Subcutaneous abdominal adipose tissue (tissue), 5 donors: ENCODE data around the gene CCL25.
"Not testable (repeated sequence)": the region's sequence is repeated elsewhere in the genome, so short reads cannot be mapped to it uniquely, and the experiment has no call there.

ENCODE experiments used
- H3K27ac ChIP-seq: one replicate; pipeline ENCODE4 v1.7.0; 2013; ENCODE audit warnings: low read depth, mild to moderate bottlenecking, inconsistent platforms, low read length, moderate library complexity
- H3K27me3 ChIP-seq, 5 donors: one replicate each; pipeline ENCODE4 v1.7.0; 2013; ENCODE audit warnings: low read length in 5 of 5, inconsistent platforms in 1 of 5; ENCODE audit not compliant: control insufficient read depth in 5 of 5, insufficient read depth in 4 of 5
- H3K36me3 ChIP-seq, 5 donors: one replicate each; pipeline ENCODE4 v1.7.0; 2013; ENCODE audit warnings: low read length in 5 of 5; ENCODE audit not compliant: control insufficient read depth in 5 of 5, insufficient read depth in 5 of 5
- H3K4me1 ChIP-seq, 5 donors: one replicate each; pipeline ENCODE4 v1.7.0; 2013; ENCODE audit warnings: low read length in 5 of 5, mild to moderate bottlenecking in 3 of 5, moderate library complexity in 1 of 5; ENCODE audit not compliant: control insufficient read depth in 5 of 5, insufficient read depth in 5 of 5
- H3K4me3 ChIP-seq, 5 donors: one replicate each; pipeline ENCODE4 v1.7.0; 2013; ENCODE audit warnings: low read length in 5 of 5, low read depth in 1 of 5
- H3K9ac ChIP-seq, 5 donors: one replicate each; pipeline ENCODE4 v1.7.0; 2013; ENCODE audit warnings: low read length in 5 of 5, mild to moderate bottlenecking in 4 of 5, moderate library complexity in 3 of 5
- H3K9me3 ChIP-seq, 5 donors: one replicate each; pipeline ENCODE4 v1.7.0; 2013; ENCODE audit warnings: low read length in 5 of 5; ENCODE audit not compliant: control insufficient read depth in 5 of 5
- donor health status: healthy.
- donor health status: healthy.
- donor health status: healthy.
- donor health status: healthy.
- donor health status: healthy.

Gene CCL25

DNA sequence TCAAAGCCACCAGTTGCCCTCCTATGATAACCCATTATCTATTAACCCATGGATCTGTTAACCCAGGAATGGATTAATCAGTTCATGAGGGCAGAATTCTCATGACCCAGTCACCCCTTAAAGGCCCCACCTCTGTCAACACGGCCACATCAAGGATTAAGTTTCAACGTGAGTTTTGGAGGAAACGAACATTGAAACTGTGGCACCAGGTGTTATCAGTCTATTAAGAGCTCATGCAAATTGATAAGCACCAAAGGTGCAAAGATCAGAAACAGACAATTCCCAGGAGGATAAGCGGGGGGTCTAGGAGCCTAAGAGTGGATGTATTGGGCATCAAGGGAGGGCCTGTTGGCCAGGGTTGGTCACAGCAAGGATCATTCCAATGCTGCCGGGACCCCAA lies 27.2 kb upstream of the CCL25 start:
- H3K9ac ChIP-seq = no peak overlapping the region
- H3K27ac ChIP-seq = no peak overlapping the region
- H3K4me1 ChIP-seq = peaks cover 0 to 15% (median 13%) of the 10 kb centered on the region in 5 donors
- no peaks in the 10 kb centered on the region for H3K27me3 ChIP-seq
- no peaks in the 10 kb centered on the region for H3K9me3 ChIP-seq
- H3K4me3 ChIP-seq = no peak overlapping the region
- no peaks in the 10 kb centered on the region for H3K36me3 ChIP-seq

- peaks cover 0 to 15% (median 13%) of the 10 kb centered on the region in 5 donors for H3K4me1 ChIP-seq
- H3K9ac ChIP-seq = no peak overlapping the region
- no peak overlapping the region for H3K27ac ChIP-seq
Observed at GRCh38 chr19:8028951-8029491, 23.5 kb upstream of the CCL25 start.

DNA sequence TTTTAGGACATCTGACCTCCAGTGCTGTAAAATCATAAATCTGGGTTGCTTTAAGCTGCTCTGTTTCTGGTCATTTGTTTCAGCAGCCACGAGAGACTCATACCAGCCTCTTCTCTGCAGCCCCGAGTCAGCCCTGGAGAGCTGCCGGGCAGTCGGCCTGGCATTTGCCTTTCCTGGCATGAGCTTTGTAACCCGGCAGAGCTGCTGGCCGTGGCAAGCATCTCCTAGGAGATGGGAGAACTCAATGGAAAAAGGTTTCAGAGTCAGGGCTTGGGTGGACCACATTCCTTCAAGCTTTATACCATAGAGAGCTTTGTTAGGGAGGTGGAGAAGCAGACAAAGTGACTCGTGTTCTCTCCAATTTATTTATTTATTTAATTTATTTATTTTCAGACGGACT lies 21.6 kb upstream of the CCL25 start:
- Histone ChIP-seq H3K4me3 (no peak overlapping the region), H3K27ac (no peak overlapping the region), H3K4me1 (peaks cover 0 to 15% (median 13%) of the 10 kb centered on the region in 5 donors), H3K36me3 (no peaks in the 10 kb centered on the region), H3K9me3 (peaks cover 0 to 2% (median 0%) of the 10 kb centered on the region in 5 donors), H3K27me3 (peaks cover 0 to 2% (median 0%) of the 10 kb centered on the region in 5 donors), H3K9ac (no peak overlapping the region)

More at GRCh38 chr19:8028951-8029491, 23.5 kb upstream of the CCL25 start:
- Histone ChIP-seq H3K36me3 (no peaks in the 10 kb centered on the region), H3K4me3 (peak overlapping the region in 1 of 5 donors; percentile 22), H3K27me3 (peaks cover 0 to 2% (median 0%) of the 10 kb centered on the region in 5 donors), H3K9me3 (peaks cover 0 to 2% (median 0%) of the 10 kb centered on the region in 5 donors)

DNA sequence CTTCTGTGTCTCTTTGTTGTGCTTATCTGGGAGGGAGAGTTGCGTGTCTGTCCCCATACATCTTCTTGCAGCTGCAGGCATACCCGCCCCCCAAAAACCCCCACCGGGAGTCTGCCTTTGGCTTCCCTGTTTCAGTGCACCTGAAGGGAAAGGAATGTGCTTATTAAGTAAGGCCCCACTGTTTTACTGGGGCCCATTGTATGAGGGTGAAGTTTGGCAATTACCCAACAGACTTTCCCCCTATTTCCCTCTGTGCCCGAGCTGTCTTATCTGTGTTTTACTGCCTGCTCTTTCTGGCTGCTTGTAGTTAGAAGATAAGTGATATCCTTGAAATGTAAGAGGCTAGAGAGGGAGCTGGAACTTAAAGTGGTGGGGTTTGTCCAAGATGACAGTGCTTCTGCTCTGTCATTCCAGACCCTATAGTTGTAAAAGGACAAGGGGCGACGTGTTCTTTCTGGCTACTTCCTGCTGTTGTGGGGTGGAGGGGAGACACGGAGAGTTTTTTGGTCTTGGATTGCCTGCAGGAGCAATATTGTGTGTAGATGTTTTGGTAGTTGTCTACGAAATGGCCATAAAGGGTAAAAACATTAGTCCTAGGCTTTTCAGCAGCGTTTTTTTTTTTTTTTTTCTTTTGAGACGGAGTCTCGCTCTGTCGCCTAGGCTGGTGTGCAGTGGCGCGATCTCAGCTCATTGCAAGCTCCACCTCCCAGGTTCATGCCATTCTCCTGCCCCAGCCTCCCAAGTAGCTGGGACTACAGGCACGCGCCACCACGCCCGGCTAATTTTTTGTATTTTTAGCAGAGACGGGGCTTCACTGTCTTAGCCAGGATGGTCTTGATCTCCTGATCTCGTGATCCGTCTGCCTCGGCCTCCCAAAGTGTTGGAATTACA lies 19.0 kb upstream of the CCL25 start:
- H3K4me1 ChIP-seq = peaks cover 0 to 11% (median 9%) of the 10 kb centered on the region in 5 donors
- H3K27ac ChIP-seq, H3K36me3 ChIP-seq, H3K9ac ChIP-seq, H3K9me3 ChIP-seq, H3K27me3 ChIP-seq, H3K4me3 ChIP-seq: not testable (repeated sequence)

- Histone ChIP-seq H3K9ac (no peak overlapping the region), H3K4me1 (peaks cover 0 to 5% (median 3%) of the 10 kb centered on the region in 5 donors), H3K9me3 (peaks cover 0 to 2% (median 0%) of the 10 kb centered on the region in 5 donors), H3K4me3 (no peak overlapping the region), H3K36me3 (no peaks in the 10 kb centered on the region), H3K27ac (no peak overlapping the region), H3K27me3 (peaks cover 0 to 7% (median 0%) of the 10 kb centered on the region in 5 donors)
Observed at GRCh38 chr19:8034178-8034525, 18.4 kb upstream of the CCL25 start.

GRCh38 chr19:8036434-8037099 lies 16.0 kb upstream of the CCL25 start:
- Histone ChIP-seq H3K9me3 (no peaks in the 10 kb centered on the region), H3K4me3 (no peak overlapping the region), H3K4me1 (no peaks in the 10 kb centered on the region), H3K27ac (no peak overlapping the region), H3K27me3 (peaks cover 0 to 10% (median 0%) of the 10 kb centered on the region in 5 donors), H3K9ac (no peak overlapping the region), H3K36me3 (no peaks in the 10 kb centered on the region)

- Histone ChIP-seq H3K9me3 (no peaks in the 10 kb centered on the region), H3K4me1 (no peaks in the 10 kb centered on the region), H3K9ac (no peak overlapping the region), H3K27ac (no peak overlapping the region), H3K4me3 (no peak overlapping the region), H3K36me3 (no peaks in the 10 kb centered on the region), H3K27me3 (peaks cover 0 to 9% (median 0%) of the 10 kb centered on the region in 5 donors)
Observed at GRCh38 chr19:8038815-8039214, 13.7 kb upstream of the CCL25 start.

- H3K27ac ChIP-seq = no peak overlapping the region
- H3K9me3 ChIP-seq = no peaks in the 10 kb centered on the region
- no peaks in the 10 kb centered on the region for H3K36me3 ChIP-seq
- H3K27me3 ChIP-seq = peaks cover 0 to 9% (median 0%) of the 10 kb centered on the region in 5 donors
- H3K4me1 ChIP-seq = no peaks in the 10 kb centered on the region
- no peak overlapping the region for H3K4me3 ChIP-seq
- H3K9ac ChIP-seq = no peak overlapping the region
Observed at GRCh38 chr19:8039231-8039630, 13.3 kb upstream of the CCL25 start.

DNA sequence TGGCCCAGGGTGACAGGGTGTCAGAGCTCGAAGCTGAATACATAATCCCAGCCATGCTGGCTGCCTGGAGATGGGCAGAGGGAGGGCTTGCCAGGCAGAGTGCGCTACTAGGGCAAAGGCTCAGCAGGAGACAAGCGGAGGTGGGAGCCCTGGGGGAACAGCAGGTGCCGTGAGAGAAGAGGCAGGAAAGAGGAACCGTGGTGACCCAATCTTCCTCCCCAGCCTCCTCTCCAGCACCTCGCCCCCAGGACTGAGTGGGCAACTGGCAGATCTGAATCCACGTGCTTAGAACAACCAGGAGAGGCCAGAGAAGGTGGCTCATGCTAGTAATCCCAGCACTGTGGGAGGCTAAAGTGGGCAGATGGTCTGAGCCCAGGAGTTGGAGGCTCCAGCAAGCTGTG lies 11.0 kb upstream of the CCL25 start:
- no peak overlapping the region for H3K9ac ChIP-seq
- no peaks in the 10 kb centered on the region for H3K36me3 ChIP-seq
- peaks cover 0 to 6% (median 0%) of the 10 kb centered on the region in 5 donors for H3K27me3 ChIP-seq
- H3K9me3 ChIP-seq = no peaks in the 10 kb centered on the region
- no peaks in the 10 kb centered on the region for H3K4me1 ChIP-seq
- H3K27ac ChIP-seq = no peak overlapping the region
- no peak overlapping the region for H3K4me3 ChIP-seq

GRCh38 chr19:8042900-8043299 lies 9.7 kb upstream of the CCL25 start:
- H3K36me3 ChIP-seq = no peaks in the 10 kb centered on the region
- H3K27me3 ChIP-seq = peaks cover 0 to 6% (median 0%) of the 10 kb centered on the region in 5 donors
- no peaks in the 10 kb centered on the region for H3K4me1 ChIP-seq
- no peak overlapping the region for H3K27ac ChIP-seq
- H3K9ac ChIP-seq = no peak overlapping the region
- no peak overlapping the region for H3K4me3 ChIP-seq
- H3K9me3 ChIP-seq = no peaks in the 10 kb centered on the region
